Thoracic aorta (tissue), 2 donors: ENCODE measurements around the gene HOXB9. TPM values are rescaled to one million over a fixed set of nuclear protein-coding genes. Genes with fewer than 3 reads are reported as not detected.

Experiments
- ATAC-seq: fragments of 150-250 bp; one replicate; pipeline ENCODE4 v1.8.0; 2017; ENCODE audit warnings: low read depth; ENCODE audit not compliant: insufficient number of reproducible peaks, low FRiP score
- DNase-seq: peaks from one replicate; pipeline ENCODE4 v3.0.0-alpha.2; 2020; ENCODE audit warnings: low spot score
- H3K27ac ChIP-seq, 2 donors: fragments of 200-600 bp; sonication (generic); 1 replicate in 1 of 2; 2 replicates in 1 of 2; pipeline ENCODE4 v1.5.1; 2016; ENCODE audit warnings: mild to moderate bottlenecking in 2 of 2, moderate library complexity in 2 of 2
- H3K27me3 ChIP-seq: fragments of 200-600 bp; sonication (generic); replicated peaks from 2 replicates; pipeline ENCODE4 v1.6.0; 2016; ENCODE audit warnings: mild to moderate bottlenecking; ENCODE audit not compliant: insufficient read depth
- H3K36me3 ChIP-seq: fragments of 200-600 bp; sonication (generic); one replicate; pipeline ENCODE4 v1.5.1; 2016
- H3K4me1 ChIP-seq, 2 donors: fragments of 200-600 bp; sonication (generic); 1 replicate in 1 of 2; 2 replicates in 1 of 2; pipeline versions ENCODE4 v1.5.1 to v1.6.0; 2016; ENCODE audit warnings: low read depth in 2 of 2, mild to moderate bottlenecking in 1 of 2; ENCODE audit not compliant: control insufficient read depth in 1 of 2
- H3K4me3 ChIP-seq: fragments of 200-600 bp; sonication (generic); 2 replicates; pipeline ENCODE4 v1.5.1; 2016; ENCODE audit warnings: mild to moderate bottlenecking
- H3K9me3 ChIP-seq: fragments of 200-600 bp; sonication (generic); 2 replicates; pipeline ENCODE4 v1.5.1; 2016
- CTCF ChIP-seq: fragments of 200-600 bp; sonication (generic); IDR thresholded peaks from one replicate; pipeline ENCODE4 v1.5.1; 2019; ENCODE audit warnings: antibody characterized with exemption
- total RNA-seq, 2 donors: library from RNA; depleted of rRNA; stranded (reverse); fragments of >200 nt; gene quantifications; one replicate each; pipeline versions ENCODE4 v1.1.0 to v1.2.3, GENCODE V29; 2016

Gene HOXB9
- total RNA-seq, 2 donors from 2014 or later, result not detected

- Histone ChIP-seq H3K9me3 (no peaks in the 10 kb centered on the region), H3K4me3 (peak overlapping the region; percentile 72), H3K27ac (peak overlapping the region; percentile 84 to 97), H3K36me3 (no peaks in the 10 kb centered on the region), H3K27me3 (no peaks in the 10 kb centered on the region), H3K4me1 (peaks cover 39 to 74% of the 10 kb centered on the region in 2 donors)
- no peak for DNase-seq
- no peak for ATAC-seq
- no peak for TF ChIP-seq CTCF
Measured at GRCh38 chr17:48574505-48575065, 51.6 kb downstream of the HOXB9 start.

GRCh38 chr17:48571826-48572417, 54.2 kb downstream of the HOXB9 start:
- Histone ChIP-seq H3K27me3 (no peaks in the 10 kb centered on the region), H3K27ac (peak overlapping the region; percentile 84 to 97), H3K36me3 (no peaks in the 10 kb centered on the region), H3K9me3 (no peaks in the 10 kb centered on the region), H3K4me3 (peak overlapping the region; percentile 64), H3K4me1 (peaks cover 47 to 93% of the 10 kb centered on the region in 2 donors)
- no peak for TF ChIP-seq CTCF
- DNase-seq (no peak), ATAC-seq (no peak)

Other genes with a start within 250 kb of the HOXB9 start
- 1 to 10 TPM in 1 of 2 donors, not detected in 1; 2.6 TPM for gene SKAP1, start 196.1 kb downstream of the HOXB9 start, total RNA-seq
- gene HOXB1, start 95.3 kb downstream of the HOXB9 start, total RNA-seq, result not detected
- gene HOXB2, start 81.2 kb downstream of the HOXB9 start, total RNA-seq, result 10 to 100 TPM; 53.3 to 73.0 TPM
- gene HOXB4, start 48.0 kb downstream of the HOXB9 start, total RNA-seq, result 10 to 100 TPM in 1 of 2 donors, 1 to 10 TPM in 1; 6.2 to 11.5 TPM
- gene HOXB3, start 36.1 kb downstream of the HOXB9 start, total RNA-seq, result 10 to 100 TPM; 26.8 to 33.3 TPM
- gene HOXB5, start 32.6 kb downstream of the HOXB9 start, total RNA-seq, result 1 to 10 TPM in 1 of 2 donors, under 1 TPM in 1; 0.56 to 3.8 TPM
- 1 to 10 TPM; 4.2 to 9.9 TPM for gene HOXB6, start 21.4 kb downstream of the HOXB9 start, total RNA-seq
- gene HOXB7, start 15.3 kb downstream of the HOXB9 start, total RNA-seq, result 1 to 10 TPM in 1 of 2 donors, under 1 TPM in 1; 0.63 to 7.2 TPM
- 1 to 10 TPM in 1 of 2 donors, not detected in 1; 1.4 TPM for gene HOXB8, start 11.1 kb downstream of the HOXB9 start, total RNA-seq
- gene PRAC1, start 96.2 kb upstream of the HOXB9 start, total RNA-seq, result not detected
- gene PRAC2, start 96.8 kb upstream of the HOXB9 start, total RNA-seq, result not detected
- gene HOXB13, start 102.4 kb upstream of the HOXB9 start, total RNA-seq, result not detected
- gene TTLL6, start 190.9 kb upstream of the HOXB9 start, total RNA-seq, result not detected
- 100 to 1,000 TPM; 122 to 192 TPM for gene CALCOCO2, start 204.7 kb upstream of the HOXB9 start, total RNA-seq